AG09309 (cell line): Measurements from ENCODE around the gene PIH1D1.
"Not testable (repeated sequence)": the region's sequence is repeated elsewhere in the genome, so short reads cannot be mapped to it uniquely, and the experiment has no call there.

Experiments
- DNase-seq: peaks from one replicate; pipeline ENCODE4 v3.0.0-alpha.2; 2010; ENCODE audit warnings: low read depth
- H3K4me3 ChIP-seq: 2 replicates; pipeline ENCODE4 v1.5.1; 2011; ENCODE audit warnings: mild to moderate bottlenecking, low read depth, low read length, moderate library complexity; ENCODE audit not compliant: control insufficient read depth
- TF ChIP-seq, protein P1 (sequence below): IDR thresholded peaks from 2 replicates; pipeline ENCODE4 v1.5.1; 2011; ENCODE audit warnings: mild to moderate bottlenecking, low read depth, low read length, inconsistent platforms; ENCODE audit not compliant: insufficient read depth, control insufficient read depth; ENCODE audit errors: missing control alignments

Gene PIH1D1

DNA sequence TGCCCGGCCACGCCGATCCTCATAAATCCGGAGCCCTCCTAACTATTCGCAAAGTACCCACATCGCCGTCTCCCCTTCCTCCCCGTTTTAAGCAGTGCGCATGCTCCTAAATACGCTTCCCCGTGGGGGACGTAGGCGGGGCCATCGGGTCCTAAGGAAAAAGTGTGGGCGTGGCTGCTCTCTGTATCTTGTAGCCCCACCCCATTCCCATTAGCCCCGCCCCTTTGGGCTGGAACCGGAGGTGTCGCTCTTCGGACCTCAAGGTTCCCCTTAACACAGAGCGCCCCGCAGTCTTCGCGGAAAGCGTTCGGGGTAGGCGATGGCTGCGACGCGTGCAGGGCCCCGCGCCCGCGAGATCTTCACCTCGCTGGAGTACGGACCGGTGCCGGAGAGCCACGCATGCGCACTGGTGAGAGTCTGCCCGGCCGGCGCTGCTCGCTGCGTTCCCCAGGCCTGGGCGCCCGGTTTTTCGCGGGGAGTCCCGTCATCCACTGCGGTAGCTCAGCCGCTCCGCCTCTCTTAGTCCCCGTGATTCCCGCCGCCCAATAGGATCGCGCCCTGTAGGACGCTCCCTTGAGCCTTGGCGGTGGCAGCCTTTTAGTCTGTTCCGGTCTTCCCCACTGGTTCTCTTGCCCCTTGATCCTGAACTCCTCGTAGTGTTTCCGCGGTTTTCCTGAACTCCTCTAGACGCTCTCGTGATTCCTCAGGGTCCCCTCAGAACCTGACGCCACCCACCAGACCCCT is 1.6 kb upstream of the PIH1D1 start, which contains the start of gene ALDH16A1:
TSS of gene ALDH16A1 (plus strand) at position 213 of the 744 bp plus-strand sequence. CDS start at position 320, 107 bp downstream.
- TF ChIP-seq, protein P1, sequence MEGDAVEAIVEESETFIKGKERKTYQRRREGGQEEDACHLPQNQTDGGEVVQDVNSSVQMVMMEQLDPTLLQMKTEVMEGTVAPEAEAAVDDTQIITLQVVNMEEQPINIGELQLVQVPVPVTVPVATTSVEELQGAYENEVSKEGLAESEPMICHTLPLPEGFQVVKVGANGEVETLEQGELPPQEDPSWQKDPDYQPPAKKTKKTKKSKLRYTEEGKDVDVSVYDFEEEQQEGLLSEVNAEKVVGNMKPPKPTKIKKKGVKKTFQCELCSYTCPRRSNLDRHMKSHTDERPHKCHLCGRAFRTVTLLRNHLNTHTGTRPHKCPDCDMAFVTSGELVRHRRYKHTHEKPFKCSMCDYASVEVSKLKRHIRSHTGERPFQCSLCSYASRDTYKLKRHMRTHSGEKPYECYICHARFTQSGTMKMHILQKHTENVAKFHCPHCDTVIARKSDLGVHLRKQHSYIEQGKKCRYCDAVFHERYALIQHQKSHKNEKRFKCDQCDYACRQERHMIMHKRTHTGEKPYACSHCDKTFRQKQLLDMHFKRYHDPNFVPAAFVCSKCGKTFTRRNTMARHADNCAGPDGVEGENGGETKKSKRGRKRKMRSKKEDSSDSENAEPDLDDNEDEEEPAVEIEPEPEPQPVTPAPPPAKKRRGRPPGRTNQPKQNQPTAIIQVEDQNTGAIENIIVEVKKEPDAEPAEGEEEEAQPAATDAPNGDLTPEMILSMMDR: no peak

DNA sequence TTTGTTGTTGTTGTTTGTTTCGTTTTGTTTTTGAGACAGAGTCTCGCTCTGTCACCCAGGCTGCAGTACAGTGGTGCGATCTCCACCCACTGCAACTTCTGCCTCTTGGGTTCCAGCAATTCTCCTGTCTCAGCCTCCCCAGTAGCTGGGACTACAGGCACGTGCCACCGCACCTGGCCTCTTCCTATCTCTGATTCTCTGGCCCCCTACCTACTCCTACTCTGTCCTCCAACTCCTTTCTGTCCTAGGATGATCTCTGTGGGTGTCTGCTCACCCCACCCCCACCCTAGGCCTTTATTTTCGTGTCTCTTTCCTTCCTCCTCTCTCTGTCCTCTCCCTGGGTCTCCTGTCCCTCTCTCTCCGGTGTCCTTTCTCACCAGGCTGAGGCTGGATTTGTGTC is 1.2 kb downstream of the PIH1D1 start:
- DNase-seq: no peak
- H3K4me3 ChIP-seq: peak overlapping the region; percentile 95
- TF ChIP-seq, protein P1: no peak

More for the DNA sequence above, 1.6 kb upstream of the PIH1D1 start, which contains the start of gene ALDH16A1:
- peak; percentile 89 for DNase-seq
- peak within 1 kb of the TSS; percentile 59 for H3K4me3 ChIP-seq

DNA sequence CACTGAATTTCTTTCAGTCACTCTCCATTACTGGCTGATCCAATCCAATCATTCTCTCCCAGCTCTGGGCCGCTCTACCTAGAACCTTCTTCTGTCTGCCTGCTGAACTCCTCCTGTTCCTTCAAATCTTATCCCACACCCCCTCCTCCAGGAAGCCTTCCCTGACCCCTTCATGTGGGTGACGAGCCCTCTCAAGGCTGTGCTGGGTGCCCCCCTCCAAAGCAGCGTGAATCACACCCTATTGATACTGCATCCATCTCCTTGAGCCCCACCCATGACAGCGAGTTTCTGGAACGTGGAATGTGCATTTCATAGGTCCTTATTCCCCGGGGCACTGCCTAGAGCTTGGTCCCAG is 3.2 kb downstream of the PIH1D1 start:
- TF ChIP-seq, protein P1: no peak
- no peak overlapping the region for H3K4me3 ChIP-seq
- no peak for DNase-seq

DNA sequence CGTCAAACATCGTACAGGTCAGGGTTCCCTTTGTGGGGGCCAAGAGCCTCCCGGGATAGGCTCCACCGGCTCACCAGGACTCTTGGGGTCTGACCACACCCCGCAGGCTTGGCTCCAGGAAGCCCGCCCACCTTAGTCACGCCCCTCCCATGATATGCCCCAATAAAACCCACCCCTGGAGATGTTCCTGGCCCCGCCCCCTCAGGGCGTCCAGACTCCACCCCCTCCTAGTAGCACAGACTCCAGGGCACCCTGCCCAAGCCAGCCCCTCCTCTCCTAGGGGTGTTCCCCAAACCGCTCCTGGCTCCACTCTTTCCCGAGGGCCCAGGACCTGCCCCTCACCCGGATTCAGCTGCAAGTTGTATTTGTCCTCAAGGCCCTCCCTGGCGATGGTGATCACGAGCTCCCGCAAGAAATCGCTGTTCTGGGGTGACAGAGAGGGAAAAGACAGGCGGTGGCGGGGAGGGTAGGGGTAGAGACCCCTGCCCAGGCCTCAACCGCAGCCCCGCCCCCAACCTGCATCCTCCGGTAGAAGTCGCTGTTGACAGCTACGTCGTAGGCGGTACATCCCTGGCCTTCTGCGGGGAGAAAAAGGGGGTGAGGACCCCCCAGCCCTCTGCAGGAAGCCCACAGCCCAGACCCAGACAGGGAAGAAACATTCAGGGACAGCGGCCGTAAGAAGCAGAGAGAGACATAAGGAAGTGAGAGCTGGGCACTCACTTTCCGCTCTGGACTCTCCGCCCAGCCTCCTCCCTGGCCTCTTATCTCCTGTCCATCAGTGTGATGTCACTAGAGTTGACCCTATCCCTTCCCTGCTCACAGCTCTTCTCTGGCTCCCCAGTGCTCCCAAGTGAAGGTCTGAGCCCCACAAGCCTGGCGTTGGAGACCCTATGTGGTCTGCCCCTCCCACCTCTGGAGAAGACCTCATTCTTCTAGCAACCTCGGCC is 3.9 kb downstream of the PIH1D1 start:
- TF ChIP-seq, protein P1: no peak
- H3K4me3 ChIP-seq: no peak overlapping the region
- DNase-seq: no peak

DNA sequence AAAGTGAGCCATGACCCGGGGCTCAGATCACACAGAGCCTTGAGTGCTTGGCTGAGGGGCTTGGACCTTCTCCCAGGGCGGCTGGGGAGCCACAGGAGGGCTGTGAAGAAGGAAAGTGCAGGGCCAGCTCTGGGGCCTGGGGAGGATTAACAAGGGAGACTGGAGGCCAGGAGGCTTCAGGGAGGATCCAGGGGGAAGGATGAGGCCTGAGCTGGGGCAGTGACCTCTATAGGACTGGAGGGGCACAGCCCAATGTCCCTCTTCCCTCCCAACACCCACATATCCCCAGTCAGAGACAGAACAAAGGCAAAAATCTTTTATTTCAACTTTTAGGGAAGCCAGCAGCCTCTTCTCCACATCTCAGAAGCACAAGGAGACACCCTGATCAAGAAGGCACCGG is 5.6 kb downstream of the PIH1D1 start:
- no peak overlapping the region for H3K4me3 ChIP-seq
- TF ChIP-seq, protein P1: no peak
- no peak for DNase-seq

DNA sequence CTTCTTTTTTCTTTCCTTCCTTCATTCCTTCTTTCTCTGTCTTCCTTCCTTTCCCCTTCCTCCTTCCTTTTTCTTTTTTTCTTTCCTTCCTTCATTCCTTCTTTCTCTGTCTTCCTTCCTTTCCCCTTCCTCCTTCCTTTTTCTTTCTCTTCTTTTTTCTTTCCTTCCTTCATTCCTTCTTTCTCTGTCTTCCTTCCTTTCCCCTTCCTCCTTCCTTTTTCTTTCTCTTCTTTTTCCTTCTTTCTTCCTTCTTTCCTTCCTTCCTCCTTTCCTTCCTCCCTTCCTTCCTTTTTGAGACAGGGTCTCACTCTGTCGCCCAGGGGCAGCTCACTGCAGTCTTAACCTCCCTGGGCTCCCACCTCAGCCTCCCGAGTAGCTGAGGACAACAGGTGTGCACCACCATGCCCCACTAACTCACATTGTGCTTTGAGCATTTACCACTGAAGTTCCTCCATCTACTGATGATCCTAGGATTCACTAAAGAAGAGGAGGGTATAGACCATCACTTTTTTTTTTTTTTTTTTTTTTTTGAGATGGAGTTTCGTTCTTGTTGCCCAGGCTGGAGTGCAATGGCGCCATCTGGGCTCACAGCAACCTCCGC is 7.4 kb downstream of the PIH1D1 start:
- H3K4me3 ChIP-seq, DNase-seq: not testable (repeated sequence)
